Retina (tissue), 1 donor: Measurements from ENCODE around the gene GSDME.
"Not testable (repeated sequence)": the region's sequence is repeated elsewhere in the genome, so short reads cannot be mapped to it uniquely, and the experiment has no call there.

Source experiments
- DNase-seq: peaks from one replicate; pipeline ENCODE4 v3.0.0-alpha.2; 2016

GSDME gene

GRCh38 chr7:24757353-24758275, at the start of gene GSDME:
GSDME (minus strand) TSS chr7:24757464; CDS start chr7:24749774, 7,690 bp downstream.
- peak; percentile 87 for DNase-seq

- DNase-seq = no peak
Observed at GRCh38 chr7:24802300-24802699, 45.0 kb upstream of the GSDME start.

DNA sequence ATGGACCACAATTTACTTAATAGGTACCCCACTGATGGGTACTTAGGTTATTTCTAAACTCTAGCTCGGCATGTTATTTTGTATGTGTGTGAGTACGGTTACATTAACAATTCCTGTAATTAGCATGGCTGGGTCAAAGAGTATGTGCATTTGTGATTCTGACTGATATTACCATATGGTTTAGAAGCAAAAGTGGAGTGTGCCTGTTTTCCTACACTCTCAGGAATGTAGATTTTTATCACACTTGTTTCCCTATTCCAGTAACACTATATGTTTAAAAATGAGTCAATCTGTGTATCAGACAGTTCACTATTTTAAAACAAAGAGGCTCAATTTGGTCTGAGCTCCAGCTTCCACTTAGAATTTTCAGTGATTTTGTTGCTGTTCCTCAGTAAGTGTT, 44.6 kb upstream of the GSDME start:
- DNase-seq = no peak

GRCh38 chr7:24800667-24801066, 43.4 kb upstream of the GSDME start:
- DNase-seq = no peak

DNA sequence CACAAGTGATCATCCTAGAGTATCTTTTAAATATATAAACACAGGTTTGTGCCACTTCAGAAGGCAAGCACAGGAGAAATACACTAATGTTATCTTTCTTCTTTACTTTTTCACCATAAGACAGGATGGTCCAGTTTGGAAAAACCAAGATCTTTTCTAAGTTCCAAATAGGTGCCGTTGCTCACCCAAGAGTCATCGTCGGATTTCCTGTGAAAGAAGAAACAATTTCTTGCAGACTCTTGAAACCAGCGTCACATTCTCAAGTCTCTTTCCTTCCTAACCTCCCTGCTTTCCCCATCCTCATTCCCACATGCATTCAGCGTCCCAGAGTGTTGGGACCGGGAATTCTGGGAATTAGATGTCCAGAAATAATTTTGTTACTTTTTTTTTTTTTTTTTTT, 42.8 kb upstream of the GSDME start:
- no peak for DNase-seq

DNA sequence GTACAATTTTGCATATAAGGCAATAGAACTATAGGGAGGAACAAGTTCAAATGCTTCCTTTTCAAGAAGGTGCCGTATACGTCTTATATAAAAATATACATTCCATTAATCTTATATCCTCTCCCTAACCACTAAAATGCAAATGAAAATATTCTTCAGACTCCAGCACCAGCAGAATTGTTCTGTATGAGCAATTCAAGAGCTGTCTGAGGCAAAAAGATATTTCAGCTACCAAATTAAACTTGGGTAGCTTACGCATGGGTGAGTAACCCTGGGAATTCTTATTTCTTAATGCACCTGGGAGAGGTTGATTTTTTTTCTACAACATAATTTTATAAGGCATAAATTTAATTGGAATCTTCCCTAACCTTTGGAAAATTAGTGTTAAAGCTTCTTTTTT, 42.2 kb upstream of the GSDME start:
- no peak for DNase-seq

- no peak for DNase-seq
Observed at GRCh38 chr7:24798261-24798660, 41.0 kb upstream of the GSDME start.

DNA sequence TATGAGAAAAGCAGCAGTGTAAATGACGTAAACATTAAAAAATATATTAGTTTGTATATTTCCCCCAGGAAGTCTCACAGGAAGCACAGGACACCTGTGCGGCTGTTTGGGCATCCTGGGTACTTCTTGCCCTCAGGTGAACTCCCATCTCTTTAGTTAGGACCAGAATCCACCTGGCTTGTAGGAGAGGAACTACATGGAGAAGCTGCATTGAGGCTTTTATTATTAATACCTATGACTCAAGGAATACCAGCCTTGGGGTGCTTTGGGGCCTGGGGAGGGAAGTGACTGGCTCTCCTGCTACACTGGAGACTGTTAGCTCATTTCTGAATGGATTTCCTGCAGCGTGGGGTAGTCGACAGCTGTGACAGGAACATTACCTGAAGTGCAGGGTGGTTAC, 40.0 kb upstream of the GSDME start:
- no peak for DNase-seq

GRCh38 chr7:24795407-24795767, 38.1 kb upstream of the GSDME start:
- no peak for DNase-seq

GRCh38 chr7:24794751-24795406, 37.6 kb upstream of the GSDME start:
- DNase-seq = not testable (repeated sequence)

GRCh38 chr7:24793982-24794648, 36.9 kb upstream of the GSDME start:
- no peak for DNase-seq

DNA sequence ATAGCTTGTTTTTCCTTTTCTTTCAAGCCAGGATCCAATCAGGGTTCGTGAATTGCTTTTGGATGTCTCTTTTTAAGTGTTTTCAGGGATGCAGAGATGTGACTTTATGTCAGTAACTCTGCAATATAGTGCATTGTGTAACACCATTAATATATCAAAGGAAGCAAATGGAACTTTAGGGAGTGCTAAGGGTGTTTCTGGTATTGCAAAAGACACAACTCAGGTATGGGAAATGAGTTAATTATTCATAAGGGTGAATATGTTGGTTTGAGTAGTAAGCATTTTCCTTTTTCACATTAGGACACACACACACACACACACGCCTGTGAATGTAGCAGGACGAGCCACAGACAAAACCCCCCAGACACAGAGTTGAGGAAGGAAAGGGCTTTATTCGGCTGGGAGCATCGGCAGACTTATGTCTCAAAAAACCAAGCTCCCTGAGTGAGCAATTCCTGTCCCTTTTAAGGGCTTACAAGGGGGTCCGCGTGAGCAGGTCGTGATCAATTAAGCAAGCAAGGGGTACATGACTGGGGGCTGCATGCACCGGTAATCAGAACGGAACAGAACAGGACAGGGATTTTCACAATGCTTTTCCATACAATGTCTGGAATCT, 31.8 kb upstream of the GSDME start:
- no peak for DNase-seq

GRCh38 chr7:24788075-24788474, 30.8 kb upstream of the GSDME start:
- DNase-seq = no peak

GRCh38 chr7:24786941-24787340, 29.7 kb upstream of the GSDME start:
- DNase-seq = no peak

DNA sequence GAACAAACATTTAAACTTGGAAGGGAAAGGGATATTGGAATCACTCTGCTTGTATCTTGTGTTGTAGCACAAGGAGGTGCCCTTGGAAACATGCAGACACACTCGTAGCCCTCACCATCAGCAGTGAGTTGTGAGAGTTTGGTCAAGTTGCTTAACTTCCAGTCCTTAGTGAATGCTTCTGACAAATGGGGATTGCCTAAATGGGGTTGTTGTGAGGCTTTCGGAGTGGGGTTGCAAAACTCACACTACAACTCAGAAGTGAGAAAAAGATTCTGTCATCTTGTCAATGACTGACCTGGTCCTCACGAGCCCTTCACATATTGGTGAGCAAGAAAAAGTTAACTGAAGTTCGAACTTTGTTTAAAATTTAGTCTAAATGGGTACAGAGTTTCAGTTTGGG, 29.0 kb upstream of the GSDME start:
- no peak for DNase-seq

DNA sequence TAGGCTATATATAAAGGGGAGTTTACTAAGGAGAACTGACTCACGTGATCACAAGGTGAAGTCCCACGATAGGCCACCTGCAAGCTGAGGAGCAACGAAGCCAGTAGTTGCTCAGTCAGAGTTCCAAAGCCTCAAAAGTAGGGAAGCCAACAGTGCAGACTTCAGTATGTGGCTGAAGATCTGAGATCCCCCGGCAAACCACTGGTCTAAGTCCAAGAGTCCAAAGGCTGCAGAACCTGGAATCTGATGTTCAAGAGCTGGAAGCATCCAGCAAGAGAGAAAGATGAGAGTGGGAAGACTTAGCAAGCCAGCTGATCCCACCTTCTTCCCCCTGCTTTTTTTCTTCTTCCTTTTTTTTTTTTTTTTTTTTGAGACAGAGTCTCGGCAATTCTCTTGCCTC, 27.0 kb upstream of the GSDME start:
- no peak for DNase-seq

- no peak for DNase-seq
Observed at GRCh38 chr7:24783698-24784097, 26.4 kb upstream of the GSDME start.

GRCh38 chr7:24781106-24781505, 23.8 kb upstream of the GSDME start:
- DNase-seq = no peak

GRCh38 chr7:24779283-24779655, 22.0 kb upstream of the GSDME start:
- no peak for DNase-seq

- no peak for DNase-seq
Observed at GRCh38 chr7:24778543-24779282, 21.4 kb upstream of the GSDME start.

DNA sequence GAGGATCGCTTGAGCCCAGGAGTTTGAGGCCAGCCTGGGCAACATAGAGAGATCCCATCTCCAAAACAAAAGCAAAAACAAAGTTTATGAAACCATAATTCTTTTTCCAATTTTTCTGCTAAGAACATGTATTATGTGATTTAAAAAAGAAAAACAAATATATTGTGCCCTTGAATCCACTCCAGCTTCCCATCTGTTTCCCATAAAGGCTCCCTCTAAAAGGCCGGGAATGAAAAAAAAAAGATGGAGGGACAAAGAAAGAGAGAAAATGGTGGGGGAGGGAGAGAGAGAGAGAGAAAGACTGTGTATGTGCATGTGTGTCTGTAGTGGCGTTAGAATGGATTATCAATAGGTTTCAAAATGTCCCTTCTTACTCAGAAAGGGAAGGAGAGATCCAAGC, 20.5 kb upstream of the GSDME start:
- no peak for DNase-seq

DNA sequence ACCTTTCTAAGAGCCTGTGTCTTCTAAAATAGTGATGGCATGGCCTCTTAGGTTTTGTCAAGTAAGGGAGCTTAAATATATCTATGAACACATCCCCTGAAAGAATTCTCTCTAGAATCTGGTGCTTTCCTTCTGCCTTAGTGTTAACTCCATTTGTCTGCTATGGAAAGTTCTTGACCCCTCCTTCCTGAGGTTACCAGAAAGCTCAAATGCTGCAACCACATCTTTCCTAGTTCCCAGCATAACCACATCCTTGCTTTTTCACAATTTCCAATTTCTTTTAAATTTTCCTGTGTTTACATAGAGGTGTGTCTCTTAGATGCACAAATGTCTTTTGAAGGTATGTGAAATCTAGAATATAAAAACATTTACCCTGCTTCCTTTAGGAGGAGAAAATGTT, 16.4 kb upstream of the GSDME start:
- no peak for DNase-seq

GRCh38 chr7:24769851-24770250, 12.6 kb upstream of the GSDME start:
- no peak for DNase-seq
